ENCODE data around the gene PADI3. TPM values are rescaled to one million over a fixed set of nuclear protein-coding genes. Genes with fewer than 3 reads are reported as not detected.

Gene PADI3
- total and polyA plus RNA-seq, 2 experiments from 2014 or later: 0.37 to 0.80 TPM

- DNase-seq (ENCODE audit: low spot score) (no peak), ATAC-seq (no peak)
- H3K4me3 ChIP-seq: no peak overlapping the region
- H3K9me2 ChIP-seq (ENCODE audit: insufficient read depth): no peaks in the 10 kb centered on the region
- Mint-ChIP-seq H3K4me1 (no peaks in the 10 kb centered on the region), H3K4me3 (no peak overlapping the region), H3K36me3 (ENCODE audit: low read depth) (no peaks in the 10 kb centered on the region), H3K27me3 (ENCODE audit: insufficient read depth, low read depth, poor library complexity) (peaks cover 8% of the 10 kb centered on the region), H3K9me3 (no peaks in the 10 kb centered on the region), H3K27ac (no peak overlapping the region)
- H3K36me3 ChIP-seq (ENCODE audit: insufficient read depth): no peaks in the 10 kb centered on the region
- no peaks in the 10 kb centered on the region for H3K79me2 ChIP-seq (replicated peaks; ENCODE audit: insufficient read depth)
- no peaks in the 10 kb centered on the region; the same call in 1 of the 2 replicates for H4K20me1 ChIP-seq (replicated peaks; ENCODE audit: insufficient read depth)
- no peaks in the 10 kb centered on the region for H3F3A ChIP-seq (replicated peaks; ENCODE audit: low read depth)
- no peaks in the 10 kb centered on the region for H3K4me1 ChIP-seq (ENCODE audit: insufficient read depth)
- H3K27ac ChIP-seq (ENCODE audit: low read depth): no peak overlapping the region
- no peak overlapping the region for H3K4me2 ChIP-seq
- no peaks in the 10 kb centered on the region for H3K27me3 ChIP-seq (ENCODE audit: insufficient read depth)
- TF ChIP-seq ETS1 (IDR thresholded peaks at IDR 0.05): no peak
- TF ChIP-seq REST (IDR thresholded peaks at IDR 0.05; ENCODE audit: unreplicated experiment): no peak
- no peak for TF ChIP-seq STAT1 (IDR thresholded peaks at IDR 0.05; ENCODE audit: unreplicated experiment)
- no peak for TF ChIP-seq EZH2 (IDR thresholded peaks at IDR 0.05; ENCODE audit: low read depth, unreplicated experiment)
- TF ChIP-seq NANOG (IDR thresholded peaks at IDR 0.05; ENCODE audit: borderline replicate concordance): no peak
- no peak for TF ChIP-seq CTCF (conservative IDR thresholded peaks at IDR 0.05; ENCODE audit: low read depth in 2 of 2)
- TF ChIP-seq CREB1 (CRISPR knock-in tag; IDR thresholded peaks at IDR 0.05; ENCODE audit: low read depth): no peak
- no peak overlapping the region for H2AFZ ChIP-seq
These were observed 28.7 kb downstream of the PADI3 start for GRCh38 chr1:17277511-17278159.

Data from GM23338 (cell line).